ENCODE results near the gene PLD4. TPM values are rescaled to one million over a fixed set of nuclear protein-coding genes. Genes with fewer than 3 reads are reported as not detected.

The PLD4 gene
- total RNA-seq, 1 experiment from 2014 or later = 0.15 TPM

- ATAC-seq = no peak
- H3K4me3 ChIP-seq (ENCODE audit: low read depth in 2 of 2, low read length in 2 of 2) = no peak overlapping the region
- BruUV-seq (replicated peaks) = no TSS peak
- no peak for DNase-seq (ENCODE audit: low read depth, low spot score)
- no peaks in the 10 kb centered on the region for H3K9me3 ChIP-seq (ENCODE audit: control insufficient read depth, insufficient read depth, low read depth, low read length)
- TF ChIP-seq POLR2AphosphoS5 (IDR thresholded peaks at IDR 0.05; ENCODE audit: low read depth, low read length) (no peak), REST (IDR thresholded peaks at IDR 0.05; ENCODE audit: insufficient read depth in 1 of 2, low read depth in 2 of 2, low read length in 1 of 2) (no peak), SIN3A (IDR thresholded peaks at IDR 0.05; ENCODE audit: borderline replicate concordance, insufficient read depth, low read depth, low read length) (no peak), CTCF (IDR thresholded peaks at IDR 0.05) (no peak; the same call in 1 of the 2 replicates), TCF7L2 (IDR thresholded peaks at IDR 0.05; ENCODE audit: low read depth, low read length) (no peak)
- intact Hi-C loops (cut with micrococcal nuclease; ENCODE audit: unreplicated experiment) (no loop called here), in situ Hi-C loops (cut with HindIII; ENCODE audit: low pct_unique_long_range_greater_than_20kb, low sequenced_read_pairs) (no loop called here)
- no peak overlapping the region for H3K27ac ChIP-seq (ENCODE audit: low read length)
- CTCF ChIA-PET = no interaction called here
- H3K36me3 ChIP-seq (ENCODE audit: control insufficient read depth, insufficient read depth, low read length) = no peaks in the 10 kb centered on the region
- no peaks in the 10 kb centered on the region for H3K27me3 ChIP-seq (ENCODE audit: control insufficient read depth, insufficient read depth, low read length)
- H3K4me1 ChIP-seq (ENCODE audit: control insufficient read depth, insufficient read depth, low read length) = no peaks in the 10 kb centered on the region; the same call in 1 of the 2 replicates
- POLR2A ChIA-PET = no interaction called here
Observed at GRCh38 chr14:104879201-104879982, 45.3 kb upstream of the PLD4 start.

- Histone ChIP-seq H3K27ac (ENCODE audit: low read length) (no peak overlapping the region), H3K9me3 (ENCODE audit: control insufficient read depth, insufficient read depth, low read depth, low read length) (no peaks in the 10 kb centered on the region), H3K36me3 (ENCODE audit: control insufficient read depth, insufficient read depth, low read length) (no peaks in the 10 kb centered on the region), H3K27me3 (ENCODE audit: control insufficient read depth, insufficient read depth, low read length) (no peaks in the 10 kb centered on the region), H3K4me3 (ENCODE audit: low read depth in 2 of 2, low read length in 2 of 2) (no peak overlapping the region), H3K4me1 (ENCODE audit: control insufficient read depth, insufficient read depth, low read length) (no peaks in the 10 kb centered on the region; the same call in 1 of the 2 replicates)
- no TSS peak for BruUV-seq (replicated peaks)
- CTCF ChIA-PET = no interaction called here
- no peak for TF ChIP-seq POLR2AphosphoS5 (IDR thresholded peaks at IDR 0.05; ENCODE audit: low read depth, low read length)
- DNase-seq (ENCODE audit: low read depth, low spot score) (no peak), ATAC-seq (no peak)
- intact Hi-C loops (cut with micrococcal nuclease; ENCODE audit: unreplicated experiment) (no loop called here), in situ Hi-C loops (cut with HindIII; ENCODE audit: low pct_unique_long_range_greater_than_20kb, low sequenced_read_pairs) (no loop called here)
- POLR2A ChIA-PET = no interaction called here
Observed at GRCh38 chr14:104879983-104880565, 44.6 kb upstream of the PLD4 start.
